Peyer's patch (tissue), 4 donors: Measurements from ENCODE around the gene SUPT3H.

Source experiments
- CTCF ChIP-seq, 6 experiments: fragments of 450-650 bp in 4 of 6; fragments of 200-600 bp in 2 of 6; sonication (generic) in 1 of 6; IDR thresholded peaks; one replicate each; pipeline ENCODE4 v1.5.1; 2017 to 2019; ENCODE audit warnings: antibody characterized with exemption in 6 of 6, mild to moderate bottlenecking in 3 of 6, moderate library complexity in 1 of 6
- POLR2A ChIP-seq, 2 donors: fragments of 450-650 bp; IDR thresholded peaks; one replicate each; pipeline ENCODE4 v1.5.1; 2017; ENCODE audit warnings: antibody characterized with exemption in 2 of 2, mild to moderate bottlenecking in 2 of 2, moderate library complexity in 2 of 2

- TF ChIP-seq POLR2A (IDR thresholded peaks at IDR 0.05) (no peak), CTCF (IDR thresholded peaks at IDR 0.05) (no peak)
Measured at GRCh38 chr6:44869321-44869897, 508.3 kb downstream of the SUPT3H start.
